Stimulated activated CD4-positive, alpha-beta T cell treated with anti-CD3 and anti-CD28 coated beads, Interleukin-1b, Interleukin-23, amount 100 ng/mL, for 1 hour (primary cell): ENCODE results near the gene B3GAT2.

Experiments
- DNase-seq, 2 donors: peaks; one replicate each; pipeline ENCODE4 v3.0.0-alpha.2; 2020; ENCODE audit warnings: low read depth in 2 of 2

Gene B3GAT2

DNA sequence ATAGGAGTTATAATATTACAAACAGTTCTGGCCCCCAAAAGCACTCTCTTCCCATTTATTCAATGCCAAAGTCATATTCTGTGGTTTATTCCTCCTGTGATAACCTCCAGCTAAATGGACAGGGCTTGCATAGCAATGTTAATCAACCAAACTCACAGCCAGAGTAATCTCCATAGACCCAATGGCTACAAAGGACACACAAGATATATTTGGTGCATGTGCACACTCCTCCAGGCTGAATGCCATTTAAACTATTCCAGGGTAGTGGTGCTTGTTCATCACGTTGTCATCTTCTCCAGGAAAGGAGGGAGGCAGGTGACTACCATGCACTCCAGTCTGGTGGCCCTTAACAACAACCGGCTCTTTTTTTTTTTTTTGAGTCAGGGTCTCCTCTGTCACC, 56.8 kb downstream of the B3GAT2 start:
- no peak for DNase-seq

DNA sequence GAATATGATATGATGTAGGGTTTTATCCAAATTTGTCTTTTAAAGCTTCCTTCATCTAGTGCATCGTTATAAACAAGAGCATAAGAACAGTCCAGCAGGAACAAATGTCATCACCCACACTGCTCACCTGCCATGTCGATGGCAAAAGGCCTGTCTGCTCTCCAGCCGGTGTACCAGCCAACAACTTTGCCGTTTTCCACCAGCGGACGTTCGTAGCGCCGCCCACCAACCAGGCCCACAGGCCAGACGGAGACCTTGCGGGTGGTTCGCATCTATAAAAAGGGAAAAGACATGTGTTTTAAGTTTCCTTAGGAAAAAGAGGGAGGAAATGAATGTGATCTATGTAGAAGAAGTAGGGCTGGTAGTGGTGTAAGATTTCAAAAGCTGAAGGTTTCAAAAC, 62.9 kb downstream of the B3GAT2 start:
- no peak for DNase-seq

DNA sequence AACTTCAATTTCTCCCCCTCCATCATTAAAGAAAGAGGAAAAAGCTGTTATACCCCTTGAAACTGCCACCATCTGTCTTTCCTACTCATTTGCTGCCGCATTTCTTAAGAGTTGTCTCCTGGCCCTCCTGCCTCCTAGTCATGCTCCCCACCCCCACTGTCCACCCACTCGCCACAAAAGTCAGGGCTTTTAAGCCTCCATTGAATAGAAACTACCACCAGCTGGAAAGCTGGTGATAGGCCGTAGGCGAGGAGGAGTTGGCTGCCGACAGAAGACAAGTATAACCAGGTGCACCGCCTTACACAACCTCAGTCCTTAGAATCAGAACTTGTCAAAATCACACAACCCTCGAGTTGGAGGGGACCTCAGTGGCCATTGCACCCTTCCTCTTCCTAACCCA, 67.6 kb downstream of the B3GAT2 start:
- no peak for DNase-seq

DNA sequence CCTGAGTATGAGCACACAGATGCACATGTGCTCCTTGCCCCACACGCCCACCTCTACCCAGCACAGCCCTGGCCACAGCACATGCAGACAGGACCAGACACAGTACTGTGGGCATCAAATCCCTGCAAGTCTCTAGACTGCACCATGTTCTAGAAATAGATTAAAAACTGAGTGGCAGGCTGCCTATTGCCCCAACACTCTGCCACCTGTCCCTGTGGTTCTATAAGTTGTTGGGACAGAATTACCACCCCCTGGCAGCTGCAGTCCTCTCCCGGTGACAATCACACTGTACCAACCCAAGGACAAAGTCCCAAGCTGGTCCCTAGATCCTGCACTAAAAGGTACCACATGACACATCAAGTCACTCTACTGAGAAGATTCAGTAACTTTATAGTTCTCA, 70.2 kb downstream of the B3GAT2 start:
- no peak for DNase-seq

DNA sequence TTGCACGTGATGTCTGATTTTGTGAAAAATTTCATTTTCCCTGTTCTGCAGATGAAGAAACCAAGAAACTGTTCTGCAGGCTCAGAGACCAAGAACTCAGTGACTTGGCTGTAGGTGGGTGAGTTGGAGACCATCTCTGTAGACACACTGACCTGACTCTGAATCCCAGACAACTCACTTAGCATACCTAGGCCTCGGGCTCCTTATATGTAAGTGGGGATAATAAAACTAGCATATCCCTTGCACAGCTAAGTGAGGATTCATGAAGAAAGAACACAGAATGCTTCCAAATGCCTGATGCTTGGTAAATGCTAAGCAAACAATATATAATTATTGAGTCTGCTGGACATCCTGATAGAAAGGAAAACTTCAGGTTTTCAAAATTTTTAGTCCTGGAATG, 70.8 kb downstream of the B3GAT2 start:
- DNase-seq = no peak

DNA sequence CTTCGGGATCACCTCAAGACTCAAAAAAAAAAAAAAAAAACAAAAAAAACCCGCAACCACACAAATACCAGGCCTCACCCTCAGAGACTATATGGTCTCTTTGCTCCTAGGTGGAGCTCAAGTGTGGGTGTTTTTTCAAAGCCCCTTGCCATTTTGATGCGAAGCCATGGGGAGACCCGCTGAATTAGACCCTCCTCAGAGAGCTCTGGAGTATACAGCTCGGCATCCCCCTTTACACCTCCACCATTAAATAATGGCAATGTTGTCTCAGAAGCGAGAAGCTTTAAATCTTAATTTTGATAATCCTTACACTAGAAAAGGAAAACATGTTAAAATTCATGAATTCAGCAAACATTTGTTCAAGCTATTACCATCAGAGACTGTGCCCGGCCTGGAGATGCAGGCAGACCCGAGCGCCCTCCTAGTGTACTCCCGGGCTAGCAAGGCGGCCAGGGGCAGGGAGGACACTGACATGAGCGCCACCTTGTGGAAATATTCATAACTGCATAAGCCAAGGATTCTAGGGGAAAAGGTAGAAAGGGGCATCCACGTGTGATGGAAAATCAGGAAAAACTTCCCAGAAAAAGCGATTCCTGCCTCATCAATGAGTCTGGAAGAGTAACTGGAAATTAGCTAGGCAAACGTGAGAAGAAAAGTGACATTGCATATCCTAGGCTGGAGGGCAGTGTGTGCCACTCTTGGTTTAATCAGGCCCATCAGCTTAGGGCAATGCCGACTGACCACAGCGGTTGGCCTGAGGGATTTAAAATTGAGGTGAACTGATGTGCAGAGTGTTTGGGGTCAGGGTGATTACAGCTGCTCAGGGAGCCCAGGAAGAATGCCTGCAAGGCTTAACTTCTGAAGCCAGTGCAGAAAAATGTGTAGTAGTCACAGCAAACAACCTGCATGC, 72.5 kb downstream of the B3GAT2 start:
- peak; percentile 16 to 20 for DNase-seq

DNA sequence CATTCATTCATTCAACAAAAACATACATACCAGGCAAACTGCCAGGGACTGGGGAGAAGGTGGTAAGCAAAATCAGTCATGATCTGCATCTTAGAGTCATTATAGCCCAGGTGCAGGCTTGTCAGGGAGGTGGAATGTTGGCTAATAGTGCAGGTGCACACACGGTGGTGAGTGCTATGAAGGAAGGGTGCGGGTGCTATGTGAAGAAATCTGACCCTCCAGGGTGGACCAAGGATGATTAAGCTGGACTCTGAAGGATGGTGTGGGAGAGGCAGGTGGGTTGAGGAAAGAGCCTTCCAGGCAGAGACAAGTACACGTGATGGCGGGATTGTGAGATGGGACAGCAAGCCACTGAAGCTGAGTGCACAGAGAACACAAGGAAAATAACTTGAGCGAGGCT, 77.4 kb downstream of the B3GAT2 start:
- no peak for DNase-seq

DNA sequence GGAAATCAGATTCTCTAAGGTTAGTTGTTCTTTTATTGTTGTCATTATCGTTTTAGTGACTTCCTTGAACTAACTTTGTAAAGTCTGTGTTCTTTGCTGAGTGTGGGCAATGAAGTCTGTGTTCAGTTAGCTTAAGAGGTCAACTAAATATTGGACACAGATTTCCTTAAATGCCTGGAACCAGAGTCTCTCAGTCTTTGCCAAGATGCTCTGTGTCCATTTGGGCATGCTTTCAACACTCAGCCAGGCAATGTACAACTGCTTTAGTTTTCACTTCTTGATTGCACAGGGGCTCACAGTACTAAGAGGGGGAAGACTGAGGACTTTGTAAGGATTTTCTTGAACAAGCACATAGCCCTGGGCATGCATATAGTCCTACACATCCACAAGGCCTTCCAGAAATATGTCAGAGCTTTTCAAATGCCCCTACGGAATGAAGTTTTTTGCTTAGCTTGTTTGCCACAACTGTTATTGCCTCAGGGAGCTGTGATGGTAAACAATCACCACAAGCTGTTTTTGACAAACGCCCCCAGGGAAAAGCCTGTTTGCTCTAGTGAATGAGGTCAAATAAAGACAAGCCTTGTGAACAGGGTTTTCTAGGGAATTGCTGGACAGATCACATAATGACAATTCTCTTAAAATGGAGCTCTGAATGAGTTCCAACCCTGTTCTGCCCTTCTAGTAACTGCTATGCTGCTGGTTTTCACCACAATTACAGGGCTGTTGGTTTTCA, 82.5 kb downstream of the B3GAT2 start:
- no peak for DNase-seq

DNA sequence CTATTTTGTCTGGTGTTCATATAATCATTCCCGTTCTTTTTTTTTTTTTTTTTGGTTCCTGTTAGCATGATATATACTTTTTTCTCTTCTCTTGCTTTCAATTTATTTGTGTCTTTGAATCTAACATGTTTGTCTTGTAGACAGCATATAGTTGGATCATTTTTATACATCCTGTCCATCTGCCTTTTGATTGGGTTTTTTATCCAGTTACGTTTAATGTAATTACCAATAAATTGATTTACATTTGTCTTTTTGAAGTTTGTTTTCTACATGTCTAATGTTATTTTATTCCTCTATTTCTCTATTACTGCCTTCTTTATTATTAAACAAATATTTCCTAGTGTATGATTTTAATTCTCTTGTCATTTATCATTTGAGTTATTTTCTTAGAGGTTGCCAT, 84.4 kb downstream of the B3GAT2 start:
- no peak for DNase-seq

DNA sequence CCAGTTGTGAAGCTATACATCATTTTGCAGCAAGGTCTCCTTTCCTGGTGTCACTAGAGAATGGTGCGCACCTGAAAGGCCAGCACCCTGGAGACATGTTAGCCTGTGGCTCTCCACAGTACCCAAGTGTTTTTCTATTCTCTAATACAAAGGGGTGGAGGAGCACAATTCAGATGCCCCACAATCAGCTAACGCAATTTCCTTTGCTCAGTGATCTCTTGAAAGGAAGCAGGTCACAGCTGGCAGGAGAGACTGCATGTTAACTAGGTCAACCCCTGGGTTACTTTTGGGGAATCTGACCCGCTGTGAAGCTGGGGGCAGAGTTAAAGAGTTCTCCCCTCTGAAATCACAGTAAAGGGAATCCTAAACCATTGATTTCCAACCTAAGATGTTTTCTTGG, 92.5 kb downstream of the B3GAT2 start:
- no peak for DNase-seq

DNA sequence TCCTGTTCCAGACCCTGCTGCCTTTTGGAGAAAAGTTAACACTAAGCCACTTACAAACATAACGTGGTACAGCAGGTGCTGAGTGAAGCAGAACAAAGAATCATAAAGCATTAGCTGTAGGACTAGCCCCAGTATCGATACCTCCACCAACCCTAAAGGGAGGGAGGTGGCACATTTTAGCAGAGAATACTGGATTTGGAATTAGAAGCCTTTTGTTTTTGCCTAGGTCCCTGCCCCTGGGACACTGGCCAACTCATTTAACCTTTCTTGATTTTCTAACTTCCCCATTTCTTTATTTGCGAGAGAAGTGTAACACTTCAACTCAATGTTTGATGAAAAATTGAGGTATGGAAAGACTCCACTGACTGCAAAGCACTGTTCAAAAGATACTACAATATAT, 93.5 kb downstream of the B3GAT2 start:
- DNase-seq = no peak

DNA sequence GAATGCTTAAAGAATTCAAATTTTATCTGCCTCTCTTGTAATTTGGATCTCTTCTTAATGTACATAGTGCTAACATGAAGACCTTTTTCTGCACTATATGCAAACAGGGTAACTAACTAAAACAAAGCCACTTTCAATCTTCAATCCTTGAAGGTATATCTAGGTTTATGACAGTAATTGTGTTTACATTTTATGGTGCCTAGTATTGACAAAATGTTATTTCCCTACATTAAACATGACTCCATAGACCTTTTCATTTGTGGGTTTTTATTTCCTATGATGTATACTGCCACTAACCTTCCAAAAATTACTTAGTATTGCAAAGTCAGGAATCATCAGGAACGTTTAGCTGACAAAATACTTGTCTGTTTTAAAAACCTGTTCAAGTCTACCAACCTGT, 95.9 kb downstream of the B3GAT2 start:
- DNase-seq = no peak

DNA sequence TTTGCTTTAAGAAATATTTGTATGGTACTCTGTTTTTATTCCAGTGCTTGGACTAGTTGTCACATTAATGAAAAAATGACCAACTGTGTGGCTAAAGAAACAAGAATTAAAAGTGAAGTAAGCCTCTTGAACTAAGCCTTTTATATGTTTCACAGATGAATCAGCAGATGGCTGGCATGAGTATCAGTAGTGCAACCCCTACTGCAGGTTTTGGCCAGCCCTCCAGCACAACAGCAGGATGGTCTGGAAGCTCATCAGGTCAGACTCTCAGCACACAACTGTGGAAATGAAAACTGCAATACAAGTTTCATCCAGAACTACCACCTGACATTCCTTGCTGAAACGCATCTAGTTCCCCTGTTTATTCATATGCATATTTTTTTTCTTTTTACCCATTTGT, 96.8 kb downstream of the B3GAT2 start:
- no peak for DNase-seq

DNA sequence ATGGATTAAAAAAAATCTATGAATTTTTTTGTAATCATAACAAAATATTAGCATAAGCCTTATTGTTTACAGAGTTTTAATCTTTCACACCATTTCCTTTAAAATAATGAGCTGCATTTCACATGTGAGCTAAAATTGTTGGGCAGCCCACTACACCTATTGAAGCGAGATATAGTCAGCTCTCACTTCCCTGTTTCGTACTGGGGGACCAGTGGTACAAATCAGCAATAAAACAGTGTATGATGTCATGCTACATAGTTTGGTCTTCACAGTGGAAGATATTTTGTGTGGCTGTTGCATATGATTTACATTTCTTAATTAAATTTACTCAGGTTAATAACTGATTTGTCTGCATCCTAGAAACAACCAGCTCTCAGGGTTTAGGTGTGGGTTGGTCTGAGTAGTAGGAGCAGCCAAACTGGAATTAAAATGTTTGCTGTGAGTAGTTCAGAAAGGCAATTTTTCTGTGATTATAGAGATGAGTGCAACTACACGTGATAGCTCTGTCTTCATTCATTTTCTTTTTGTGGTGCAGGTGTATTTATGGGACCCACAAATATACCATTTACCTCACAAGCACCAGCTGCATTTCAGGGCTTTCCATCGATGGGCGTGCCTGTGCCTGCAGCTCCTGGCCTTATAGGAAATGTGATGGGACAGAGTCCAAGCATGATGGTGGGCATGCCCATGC, 99.3 kb downstream of the B3GAT2 start:
- DNase-seq = no peak

DNA sequence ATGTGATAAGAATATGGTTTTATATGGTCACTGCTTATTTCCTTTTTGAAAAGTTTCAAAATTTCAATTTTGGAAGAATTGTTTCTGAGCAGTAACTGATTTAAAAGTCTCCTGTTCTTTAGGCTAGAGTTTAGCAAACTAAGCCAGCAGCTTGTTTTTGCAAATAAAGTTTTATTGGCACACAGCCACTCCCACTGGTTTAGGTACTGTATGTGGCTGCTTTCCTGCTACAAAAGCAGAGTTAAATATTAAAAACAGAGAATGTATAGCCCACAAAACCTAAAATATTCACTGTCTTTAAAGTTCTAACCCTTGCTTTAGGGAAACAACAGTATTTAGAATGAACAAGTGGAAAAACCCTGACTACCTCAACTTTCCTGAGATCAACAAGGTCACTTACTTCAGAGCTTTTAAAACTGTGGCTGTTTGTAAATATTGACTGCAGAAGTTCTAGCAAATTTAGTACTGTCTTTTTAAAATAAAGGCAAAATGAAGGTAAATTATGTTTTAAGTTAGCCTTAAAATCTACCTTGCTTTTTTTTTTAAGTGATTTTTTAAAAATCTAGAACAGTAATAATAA, 104.1 kb downstream of the B3GAT2 start:
- no peak for DNase-seq

DNA sequence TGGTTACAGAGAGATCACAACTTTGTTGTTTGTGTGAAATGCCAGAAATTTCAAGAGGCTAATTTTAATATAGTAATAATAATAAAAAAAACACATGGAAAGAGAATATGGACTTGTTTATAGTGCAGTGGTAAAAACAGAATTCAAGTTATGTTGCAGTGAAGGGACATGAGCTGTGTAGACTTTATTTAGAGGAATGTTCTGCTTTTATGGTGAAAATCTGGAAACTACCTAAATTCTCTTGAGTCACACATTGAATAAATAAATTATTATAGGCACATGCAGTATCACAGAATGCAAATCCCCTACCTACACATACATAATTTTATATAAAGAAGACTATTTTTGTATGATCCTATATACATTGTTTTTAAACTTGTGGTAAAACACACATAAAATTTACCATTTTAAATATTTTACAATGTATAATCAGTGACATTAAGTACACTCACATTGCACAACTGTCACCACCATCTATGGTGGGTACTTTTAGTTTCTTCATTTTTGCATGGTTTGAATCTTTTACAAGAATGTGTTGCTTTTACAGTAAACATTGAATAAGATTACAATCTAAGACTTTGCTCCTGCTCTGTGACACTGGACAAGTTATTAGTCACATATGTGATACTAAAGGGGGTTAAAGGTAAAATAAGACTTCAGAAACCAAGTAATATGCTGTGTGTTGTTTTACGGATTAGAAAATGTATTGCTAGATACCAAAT, 107.4 kb downstream of the B3GAT2 start:
- DNase-seq = no peak

DNA sequence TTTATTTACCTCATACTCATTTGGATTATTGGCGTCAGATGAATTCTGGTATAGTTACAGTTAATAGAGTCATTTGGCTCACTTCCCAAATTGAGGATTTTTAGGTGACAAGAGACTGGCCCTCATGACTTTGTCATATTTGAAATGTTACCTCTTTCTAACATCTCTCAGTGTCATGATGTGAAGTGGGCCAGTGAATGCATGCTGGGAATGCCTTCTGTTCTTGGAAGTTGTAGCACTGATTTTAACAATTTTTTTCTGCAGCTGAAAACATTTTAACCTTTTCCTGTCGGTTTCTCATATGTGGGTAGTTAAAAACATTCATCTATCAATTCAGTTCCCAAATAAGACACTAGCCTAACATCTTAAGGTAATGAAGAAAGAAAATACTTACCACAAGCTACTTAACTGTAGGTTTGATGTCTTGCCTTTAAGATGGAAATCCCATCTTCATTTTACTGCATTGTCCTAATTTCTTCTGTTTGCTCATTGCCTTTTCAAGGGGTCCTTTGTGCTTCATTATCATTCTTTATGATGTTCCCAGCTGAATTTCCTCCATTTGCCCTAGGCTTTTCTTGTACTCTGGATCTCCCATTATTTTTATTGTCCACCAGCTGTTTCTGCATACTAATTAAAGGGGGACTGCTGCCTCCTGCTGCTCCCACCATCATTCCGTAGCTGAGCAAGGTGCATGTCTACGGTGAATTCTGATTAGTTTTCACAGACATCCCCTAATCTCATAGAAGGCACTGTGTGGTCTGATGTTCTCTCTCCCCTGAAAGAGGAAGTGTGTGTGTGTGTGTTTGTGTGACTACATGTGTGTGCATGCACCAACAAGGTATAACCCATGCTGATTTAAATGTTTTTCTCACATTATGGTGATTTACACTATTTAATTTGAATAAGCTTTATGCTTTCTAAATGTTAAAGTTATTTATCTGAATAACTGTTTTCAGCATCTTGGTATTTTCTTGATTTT, 109.5 kb downstream of the B3GAT2 start:
- no peak for DNase-seq

DNA sequence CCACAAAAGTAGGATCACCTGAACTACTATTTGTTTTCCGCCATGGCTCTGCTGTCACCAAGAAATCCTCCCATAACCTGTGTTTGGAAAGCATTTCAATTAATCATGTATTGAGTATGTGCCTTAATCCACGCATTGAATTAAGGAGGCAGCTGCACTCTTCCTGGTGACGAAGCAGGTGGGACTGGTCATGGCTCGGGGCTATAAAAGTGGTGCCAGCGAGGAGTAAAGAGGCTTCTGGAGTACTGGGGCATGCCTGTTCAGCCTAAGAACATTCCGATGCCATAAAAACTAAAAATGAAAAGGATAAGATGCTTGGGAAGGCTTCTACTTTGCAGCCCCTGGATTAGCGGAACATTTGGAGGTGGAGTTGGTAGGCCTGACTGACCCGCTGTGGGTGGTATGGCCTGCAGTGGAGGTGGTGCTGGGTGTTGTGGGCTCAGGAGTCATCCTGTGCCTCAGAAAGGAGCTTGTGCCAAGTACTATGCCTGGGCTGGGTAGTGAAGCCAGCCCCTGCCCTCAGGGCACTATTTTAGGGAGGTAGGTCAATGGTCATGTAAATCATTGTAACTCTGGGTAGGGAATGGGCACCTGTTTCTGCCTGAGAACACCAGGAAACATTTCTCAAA, 110.5 kb downstream of the B3GAT2 start:
- DNase-seq = no peak

DNA sequence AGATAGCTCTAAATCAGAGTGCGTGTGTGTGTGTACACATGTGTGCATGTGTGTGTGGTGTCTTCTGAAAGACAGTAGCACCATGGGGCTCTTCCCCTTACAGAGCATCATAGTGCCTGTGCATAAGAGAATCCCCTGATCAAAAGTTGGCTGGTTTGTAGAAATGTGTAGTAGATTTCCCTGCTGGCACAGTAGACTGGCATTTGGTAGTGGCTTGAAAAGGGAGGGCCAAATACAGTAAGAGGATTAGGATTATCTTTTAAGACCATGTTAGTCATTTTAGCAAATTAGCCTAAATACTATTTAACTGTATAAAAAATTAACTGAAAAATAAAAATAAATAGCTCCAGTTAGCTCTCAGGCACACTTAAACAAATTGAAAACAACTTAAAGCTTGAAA, 112.6 kb downstream of the B3GAT2 start:
- no peak for DNase-seq

DNA sequence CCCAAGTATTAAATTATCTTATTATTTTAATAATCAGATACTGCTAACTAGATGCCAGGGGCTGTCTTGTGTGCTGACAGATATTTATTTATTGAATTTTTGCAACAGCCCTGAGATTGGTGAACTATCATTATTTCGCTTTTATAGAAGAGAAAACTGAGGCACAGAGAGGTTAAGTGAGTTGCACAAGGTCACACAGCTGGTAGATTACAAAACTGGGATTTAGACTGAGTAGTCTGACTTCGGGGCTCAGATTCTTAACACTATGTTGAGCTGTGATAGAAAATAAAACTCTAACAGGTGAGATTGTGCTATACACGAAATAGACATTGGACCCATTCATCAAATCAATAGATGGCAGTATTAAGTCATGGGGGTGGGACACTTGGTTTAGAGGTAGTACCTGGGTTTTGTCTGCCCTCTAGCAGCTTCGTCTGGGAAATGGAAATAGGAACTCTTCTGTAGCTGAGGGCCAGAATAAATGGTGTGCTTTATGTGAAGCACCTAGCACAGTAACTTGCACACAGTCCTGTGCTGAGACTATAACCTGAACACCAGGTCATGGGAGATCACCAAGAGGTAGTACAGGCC, 113.4 kb downstream of the B3GAT2 start:
- no peak for DNase-seq
